Non-pigmented ciliary epithelial cell (primary cell): Measurements from ENCODE around the gene RXRB.

Source experiments
- DNase-seq: peaks from one replicate; pipeline ENCODE4 v3.0.0-alpha.2; 2010; ENCODE audit warnings: low read depth

RXRB gene

GRCh38 chr6:33175436-33176069 is 24.9 kb downstream of the RXRB start:
- DNase-seq, result no peak

GRCh38 chr6:33174784-33175183 is 25.7 kb downstream of the RXRB start:
- no peak for DNase-seq

- no peak for DNase-seq
Measured at GRCh38 chr6:33173535-33174180, 26.8 kb downstream of the RXRB start.

- DNase-seq, result peak; percentile 6
Measured at GRCh38 chr6:33172688-33173534, 27.6 kb downstream of the RXRB start.

GRCh38 chr6:33171880-33172687 is 28.4 kb downstream of the RXRB start:
- no peak for DNase-seq

- DNase-seq, result no peak
Measured at GRCh38 chr6:33171016-33171879, 29.2 kb downstream of the RXRB start.

- DNase-seq, result no peak
Measured at GRCh38 chr6:33170176-33171015, 30.1 kb downstream of the RXRB start.

GRCh38 chr6:33169291-33170175 is 30.9 kb downstream of the RXRB start:
- DNase-seq, result no peak

GRCh38 chr6:33168639-33169038 is 31.8 kb downstream of the RXRB start:
- DNase-seq, result no peak

GRCh38 chr6:33168284-33168601 is 32.2 kb downstream of the RXRB start:
- DNase-seq, result no peak

GRCh38 chr6:33167374-33168283 is 32.8 kb downstream of the RXRB start:
- no peak for DNase-seq

- DNase-seq, result no peak
Measured at GRCh38 chr6:33166811-33167210, 33.7 kb downstream of the RXRB start.

GRCh38 chr6:33166363-33166762 is 34.1 kb downstream of the RXRB start:
- DNase-seq, result no peak

- DNase-seq, result no peak
Measured at GRCh38 chr6:33165581-33166258, 34.7 kb downstream of the RXRB start.

GRCh38 chr6:33164665-33165373 is 35.6 kb downstream of the RXRB start:
- DNase-seq, result no peak

- no peak for DNase-seq
Measured at GRCh38 chr6:33164176-33164575, 36.3 kb downstream of the RXRB start.

- no peak for DNase-seq
Measured at GRCh38 chr6:33163540-33163939, 36.9 kb downstream of the RXRB start.
